Measurements from ENCODE around the gene TMEM72. TPM values are rescaled to one million over a fixed set of nuclear protein-coding genes. Genes with fewer than 3 reads are reported as not detected.

The TMEM72 gene
- total RNA-seq, 6 experiments from 2014 or later = not detected

DNA sequence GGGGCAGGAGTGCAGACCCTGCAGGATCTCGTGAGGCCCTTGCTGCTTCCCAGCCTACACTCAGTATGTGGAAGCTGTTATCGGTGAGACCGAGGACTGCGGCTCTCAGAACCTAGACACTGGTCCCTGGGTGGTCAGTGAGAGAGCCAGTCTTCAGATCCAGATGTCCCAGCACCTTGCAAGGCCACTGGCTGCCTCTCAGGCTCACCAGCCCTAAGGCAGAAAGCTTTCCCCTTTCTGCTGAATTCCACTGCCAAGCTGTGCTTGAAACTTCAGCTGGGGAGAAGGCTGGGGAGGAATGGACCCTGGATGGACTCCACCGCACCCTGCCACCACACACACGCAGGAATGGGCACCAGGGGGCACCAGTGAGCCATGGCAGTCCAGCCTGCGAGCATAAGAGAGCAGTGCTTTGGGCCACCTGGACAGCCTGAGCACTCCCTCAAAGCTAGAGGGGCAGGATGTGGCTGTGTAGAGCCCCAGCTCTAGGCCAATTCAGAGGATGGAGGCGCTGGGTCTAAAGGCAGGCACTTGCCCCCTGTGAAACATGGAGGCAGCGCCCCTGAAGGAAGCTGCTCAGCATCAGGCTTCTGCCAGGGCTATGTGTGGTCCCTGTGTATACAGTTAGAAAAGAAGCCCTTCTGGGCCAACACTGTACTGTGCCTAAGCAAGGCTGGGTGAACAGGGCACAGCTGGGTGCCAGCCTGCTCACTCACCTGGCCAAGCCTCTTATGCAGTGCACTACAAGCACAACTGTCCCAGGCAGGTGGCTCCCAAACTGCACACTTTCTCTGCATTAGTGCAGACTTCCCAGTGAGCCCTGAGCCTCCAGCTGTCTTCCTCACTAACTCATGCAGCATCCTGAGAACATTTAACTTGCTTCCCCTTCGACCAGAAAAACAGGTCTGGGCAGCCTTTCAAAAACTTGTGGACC is 21.6 kb downstream of the TMEM72 start:
- peak; percentile 60 for DNase-seq
- H3K4me1 Mint-ChIP-seq (ENCODE audit: low read depth) = peaks cover 12% of the 10 kb centered on the region
- H3K27me3 Mint-ChIP-seq (ENCODE audit: insufficient read depth) = peaks cover 11% of the 10 kb centered on the region
- H3K9me3 Mint-ChIP-seq = no peaks in the 10 kb centered on the region
- no peak overlapping the region for H3K4me3 Mint-ChIP-seq
- TF ChIP-seq, protein P1, sequence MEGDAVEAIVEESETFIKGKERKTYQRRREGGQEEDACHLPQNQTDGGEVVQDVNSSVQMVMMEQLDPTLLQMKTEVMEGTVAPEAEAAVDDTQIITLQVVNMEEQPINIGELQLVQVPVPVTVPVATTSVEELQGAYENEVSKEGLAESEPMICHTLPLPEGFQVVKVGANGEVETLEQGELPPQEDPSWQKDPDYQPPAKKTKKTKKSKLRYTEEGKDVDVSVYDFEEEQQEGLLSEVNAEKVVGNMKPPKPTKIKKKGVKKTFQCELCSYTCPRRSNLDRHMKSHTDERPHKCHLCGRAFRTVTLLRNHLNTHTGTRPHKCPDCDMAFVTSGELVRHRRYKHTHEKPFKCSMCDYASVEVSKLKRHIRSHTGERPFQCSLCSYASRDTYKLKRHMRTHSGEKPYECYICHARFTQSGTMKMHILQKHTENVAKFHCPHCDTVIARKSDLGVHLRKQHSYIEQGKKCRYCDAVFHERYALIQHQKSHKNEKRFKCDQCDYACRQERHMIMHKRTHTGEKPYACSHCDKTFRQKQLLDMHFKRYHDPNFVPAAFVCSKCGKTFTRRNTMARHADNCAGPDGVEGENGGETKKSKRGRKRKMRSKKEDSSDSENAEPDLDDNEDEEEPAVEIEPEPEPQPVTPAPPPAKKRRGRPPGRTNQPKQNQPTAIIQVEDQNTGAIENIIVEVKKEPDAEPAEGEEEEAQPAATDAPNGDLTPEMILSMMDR (IDR thresholded peaks at IDR 0.05) = peak; percentile 97
- H3K36me3 Mint-ChIP-seq (ENCODE audit: low read depth) = no peaks in the 10 kb centered on the region
- H3K27ac Mint-ChIP-seq = no peak overlapping the region

DNA sequence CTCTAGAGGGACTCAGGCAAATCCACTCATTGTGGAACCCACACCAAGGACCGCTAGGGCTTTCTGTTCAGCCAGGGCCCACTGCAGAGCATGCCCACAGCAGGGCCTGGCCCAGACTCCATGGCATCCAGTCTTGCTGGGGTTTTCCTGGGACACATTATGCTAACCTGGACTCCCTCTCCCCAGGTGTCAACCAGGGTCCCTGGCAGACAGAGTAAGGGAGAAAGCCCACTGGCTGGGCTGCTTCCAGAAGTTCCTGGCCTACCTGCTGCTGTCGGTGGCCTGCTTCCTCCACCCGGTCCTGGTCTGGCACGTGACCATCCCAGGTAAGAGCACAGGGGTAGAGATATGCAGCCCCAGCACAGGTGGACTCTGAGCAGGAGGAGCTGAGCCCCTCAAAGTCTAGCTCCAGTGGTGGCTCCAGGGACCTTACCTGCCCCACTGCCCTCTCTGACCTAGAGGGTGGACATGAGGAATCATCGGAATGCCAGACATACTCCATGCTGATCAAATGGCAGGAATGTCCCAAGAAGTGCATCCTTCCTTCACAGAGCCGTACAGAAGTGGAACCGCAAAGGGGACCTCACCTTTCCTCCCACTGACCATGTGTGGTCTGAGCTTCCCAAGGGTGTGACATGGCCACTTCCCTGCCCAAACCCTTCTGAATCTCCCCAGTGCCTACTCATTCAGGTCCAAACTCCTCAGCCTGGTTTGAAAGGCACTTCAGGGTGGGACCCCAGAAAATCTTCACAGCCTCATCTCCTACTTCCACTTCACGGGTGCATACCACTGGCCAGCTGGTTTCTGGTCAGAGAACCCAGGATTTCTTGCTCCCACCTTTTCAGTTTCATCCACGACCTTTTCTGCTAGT is 22.5 kb downstream of the TMEM72 start:
- no peaks in the 10 kb centered on the region for H3K36me3 Mint-ChIP-seq (ENCODE audit: low read depth)
- H3K27me3 Mint-ChIP-seq (ENCODE audit: insufficient read depth) = peaks cover 11% of the 10 kb centered on the region
- TF ChIP-seq, protein P1 (IDR thresholded peaks at IDR 0.05) = no peak
- DNase-seq = no peak
- no peak overlapping the region for H3K4me3 Mint-ChIP-seq
- no peaks in the 10 kb centered on the region for H3K9me3 Mint-ChIP-seq
- no peak overlapping the region for H3K27ac Mint-ChIP-seq
- H3K4me1 Mint-ChIP-seq (ENCODE audit: low read depth) = peaks cover 12% of the 10 kb centered on the region

DNA sequence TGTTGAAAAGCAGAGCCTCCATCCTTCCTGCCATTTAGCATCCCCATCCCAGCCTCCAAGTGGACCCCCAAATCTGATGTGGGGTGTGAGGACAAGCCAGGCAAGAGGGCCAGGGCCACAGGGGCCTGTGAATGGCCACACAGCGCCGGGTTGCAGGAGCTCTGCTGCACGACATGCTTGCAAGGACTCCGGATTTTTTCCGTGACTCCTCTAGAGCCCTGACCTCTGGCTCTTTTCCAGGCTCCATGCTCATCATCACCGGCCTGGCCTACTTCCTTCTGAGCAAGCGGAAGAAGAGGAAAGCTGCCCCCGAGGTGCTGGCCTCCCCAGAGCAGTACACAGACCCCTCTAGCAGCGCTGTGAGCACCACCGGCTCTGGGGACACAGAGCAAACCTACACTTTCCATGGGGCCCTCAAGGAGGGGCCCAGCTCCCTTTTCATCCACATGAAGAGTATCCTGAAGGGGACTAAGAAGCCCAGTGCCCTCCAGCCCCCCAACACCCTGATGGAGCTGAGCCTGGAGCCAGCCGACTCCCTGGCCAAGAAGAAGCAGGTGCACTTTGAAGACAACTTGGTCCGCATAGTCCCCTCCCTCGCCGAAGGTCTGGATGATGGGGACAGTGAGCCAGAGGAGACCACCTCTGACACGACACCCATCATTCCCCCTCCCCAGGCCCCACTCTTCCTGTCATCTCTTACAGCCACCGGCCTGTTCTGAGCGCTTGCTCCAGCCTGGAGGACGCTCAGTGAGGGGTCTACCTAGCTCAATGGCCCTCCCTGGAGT is 23.5 kb downstream of the TMEM72 start:
- Mint-ChIP-seq H3K27me3 (ENCODE audit: insufficient read depth) (peaks cover 8% of the 10 kb centered on the region), H3K27ac (no peak overlapping the region), H3K4me1 (ENCODE audit: low read depth) (peaks cover 16% of the 10 kb centered on the region), H3K36me3 (ENCODE audit: low read depth) (no peaks in the 10 kb centered on the region), H3K4me3 (no peak overlapping the region), H3K9me3 (no peaks in the 10 kb centered on the region)
- no peak for DNase-seq
- TF ChIP-seq, protein P1 (IDR thresholded peaks at IDR 0.05) = no peak

DNA sequence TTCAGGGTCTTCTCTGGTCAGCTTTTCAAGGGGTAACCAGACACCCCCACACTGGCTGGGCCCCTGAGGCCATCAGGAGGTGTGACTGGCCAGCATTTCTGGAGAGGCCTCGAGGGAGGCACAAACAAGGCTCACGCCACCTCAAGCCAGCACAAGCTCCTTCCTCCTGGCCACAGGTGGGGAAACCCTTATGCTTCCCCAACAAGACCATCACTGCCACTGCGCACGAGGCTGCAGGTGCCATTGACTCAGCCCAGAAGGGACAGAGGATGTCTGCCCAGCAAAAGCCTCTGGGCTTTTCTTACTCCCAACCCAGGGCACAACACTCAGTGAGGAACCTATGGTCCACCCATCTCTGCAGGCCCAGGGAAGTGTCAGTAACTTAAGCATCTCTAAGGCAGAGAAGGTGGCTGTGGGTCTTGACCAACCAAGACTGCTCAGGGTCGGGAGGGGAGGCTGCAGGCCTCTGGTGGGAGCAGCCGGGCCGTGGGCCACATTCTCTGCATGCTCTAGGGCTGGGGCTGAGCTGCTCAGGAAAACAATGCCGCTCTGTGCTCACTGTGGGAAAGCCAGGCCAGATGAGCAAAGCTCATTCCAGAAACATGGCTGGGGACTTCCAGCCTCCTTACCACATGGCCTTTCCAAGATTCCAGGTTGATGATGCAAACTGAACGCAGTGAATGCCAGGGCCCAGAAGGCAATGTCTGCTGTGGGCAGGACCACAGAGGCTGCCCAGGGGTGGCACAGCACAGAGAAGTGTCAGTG is 24.2 kb downstream of the TMEM72 start:
- Mint-ChIP-seq H3K4me1 (ENCODE audit: low read depth) (peaks cover 16% of the 10 kb centered on the region), H3K27me3 (ENCODE audit: insufficient read depth) (peaks cover 6% of the 10 kb centered on the region), H3K4me3 (no peak overlapping the region), H3K9me3 (no peaks in the 10 kb centered on the region), H3K36me3 (ENCODE audit: low read depth) (no peaks in the 10 kb centered on the region), H3K27ac (peak overlapping the region; percentile 62)
- peak; percentile 64 for DNase-seq
- TF ChIP-seq, protein P1 (IDR thresholded peaks at IDR 0.05) = no peak
